Hepatocyte (in vitro differentiated cells): ENCODE data around the gene KCNMA1. TPM values are rescaled to one million over a fixed set of nuclear protein-coding genes. Genes with fewer than 3 reads are reported as not detected.
A peak's percentile ranks its signal among the peaks of the same experiment; 100 is the strongest.

ENCODE experiments used
- DNase-seq: peaks from one replicate; pipeline ENCODE4 v3.0.0-alpha.2; 2016; ENCODE audit warnings: low spot score
- H2AFZ ChIP-seq: fragments of 200-600 bp; sonication (generic); 2 replicates; pipeline ENCODE4 v1.6.0; 2016; ENCODE audit warnings: antibody characterized with exemption, mild to moderate bottlenecking
- H3K27ac ChIP-seq: fragments of 200-600 bp; sonication (generic); 2 replicates; pipeline ENCODE4 v1.5.1; 2016; ENCODE audit warnings: mild to moderate bottlenecking
- H3K27me3 ChIP-seq: fragments of 200-600 bp; sonication (generic); 2 replicates; pipeline ENCODE4 v1.6.1; 2016
- H3K36me3 ChIP-seq: fragments of 200-600 bp; sonication (generic); replicated peaks from 2 replicates; pipeline ENCODE4 v1.5.1; 2016; ENCODE audit warnings: low read depth; ENCODE audit not compliant: insufficient read depth
- H3K4me1 ChIP-seq: fragments of 200-600 bp; sonication (generic); 2 replicates; pipeline ENCODE4 v1.5.1; 2016; ENCODE audit warnings: mild to moderate bottlenecking, moderate library complexity; ENCODE audit not compliant: insufficient read depth
- H3K4me2 ChIP-seq: fragments of 200-600 bp; sonication (generic); 2 replicates; pipeline ENCODE4 v1.6.0; 2016
- H3K4me3 ChIP-seq: fragments of 200-600 bp; sonication (generic); 2 replicates; pipeline ENCODE4 v1.5.1; 2016; ENCODE audit warnings: mild to moderate bottlenecking
- H3K79me2 ChIP-seq: fragments of 200-600 bp; sonication (generic); 2 replicates; pipeline ENCODE4 v1.6.0; 2017; ENCODE audit warnings: mild to moderate bottlenecking
- H3K9me2 ChIP-seq: fragments of 200-600 bp; sonication (generic); replicated peaks from 2 replicates; pipeline ENCODE4 v1.6.0; 2017; ENCODE audit warnings: mild to moderate bottlenecking; ENCODE audit not compliant: insufficient read depth
- H3K9me3 ChIP-seq: fragments of 200-600 bp; sonication (generic); 2 replicates; pipeline ENCODE4 v1.5.1; 2016; ENCODE audit warnings: low read depth, mild to moderate bottlenecking
- H4K20me1 ChIP-seq: fragments of 200-600 bp; sonication (generic); 2 replicates; pipeline ENCODE4 v1.6.0; 2016; ENCODE audit warnings: mild to moderate bottlenecking; ENCODE audit not compliant: insufficient read depth, poor library complexity, severe bottlenecking
- EZH2 ChIP-seq: fragments of 200-600 bp; sonication (generic); IDR thresholded peaks from 2 replicates; pipeline ENCODE4 v1.6.1; 2016; ENCODE audit warnings: antibody characterized with exemption, mild to moderate bottlenecking, borderline replicate concordance
- EZH2phosphoT487 ChIP-seq: fragments of 200-600 bp; sonication (generic); IDR thresholded peaks from one replicate; pipeline ENCODE4 v1.6.1; 2018; ENCODE audit warnings: antibody characterized with exemption, mild to moderate bottlenecking, low read depth, moderate library complexity; ENCODE audit not compliant: unreplicated experiment, severe bottlenecking
- WGBS: methylation state at CpG from one replicate; pipeline ENCODE4 v1.1.6; 2016; ENCODE audit warnings: low lambda C conversion rate; ENCODE audit errors: missing lambda C conversion rate; 5-methylcytosine and 5-hydroxymethylcytosine counted together
- polyA plus RNA-seq: library from polyadenylated mRNA; unstranded; fragments of >200 nt; fragmentation: Nextera tagmentation; extraction: Ambion mirVana; gene quantifications from 2 replicates; pipeline ENCODE4 v1.2.1, GENCODE V29; 2016
- total RNA-seq: library from RNA; depleted of rRNA; stranded (reverse); fragments of >200 nt; gene quantifications from 2 replicates; pipeline ENCODE4 v1.2.3, GENCODE V29; 2014
- TF ChIP-seq, protein P1 (sequence below): fragments of 200-600 bp; sonication (generic); IDR thresholded peaks from 2 replicates; pipeline ENCODE4 v1.5.1; 2016; ENCODE audit warnings: antibody characterized with exemption, mild to moderate bottlenecking; ENCODE audit not compliant: poor library complexity

The KCNMA1 gene
- total and polyA plus RNA-seq, 2 experiments from 2014 or later: 42.6 to 73.3 TPM

DNA sequence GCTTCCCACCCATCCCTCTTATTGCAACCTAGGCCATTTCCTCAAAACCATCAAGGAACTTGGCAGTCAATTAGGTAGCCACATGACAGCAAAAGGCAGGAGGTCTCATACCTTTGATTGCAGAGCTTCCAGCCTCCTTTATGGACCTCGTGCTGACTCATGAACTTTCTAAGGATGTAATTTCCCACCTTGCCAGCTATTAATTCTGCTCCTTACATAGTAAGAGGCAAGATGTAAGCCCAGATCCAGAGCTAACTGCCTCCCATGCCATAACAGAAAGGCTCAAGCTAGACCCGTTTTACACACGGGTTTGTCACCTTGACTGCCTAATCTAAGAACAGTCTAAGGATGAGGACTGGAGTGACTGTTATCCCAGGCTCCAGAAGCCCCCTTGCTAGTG, 565.7 kb downstream of the KCNMA1 start:
- no peaks in the 10 kb centered on the region for H3K4me1 ChIP-seq
- no peaks in the 10 kb centered on the region for H3K9me2 ChIP-seq
- no peaks in the 10 kb centered on the region for H3K36me3 ChIP-seq
- no peaks in the 10 kb centered on the region for H3K27me3 ChIP-seq
- H3K27ac ChIP-seq: no peak overlapping the region
- H3K4me2 ChIP-seq: no peak overlapping the region
- DNase-seq: no peak
- TF ChIP-seq, protein P1, sequence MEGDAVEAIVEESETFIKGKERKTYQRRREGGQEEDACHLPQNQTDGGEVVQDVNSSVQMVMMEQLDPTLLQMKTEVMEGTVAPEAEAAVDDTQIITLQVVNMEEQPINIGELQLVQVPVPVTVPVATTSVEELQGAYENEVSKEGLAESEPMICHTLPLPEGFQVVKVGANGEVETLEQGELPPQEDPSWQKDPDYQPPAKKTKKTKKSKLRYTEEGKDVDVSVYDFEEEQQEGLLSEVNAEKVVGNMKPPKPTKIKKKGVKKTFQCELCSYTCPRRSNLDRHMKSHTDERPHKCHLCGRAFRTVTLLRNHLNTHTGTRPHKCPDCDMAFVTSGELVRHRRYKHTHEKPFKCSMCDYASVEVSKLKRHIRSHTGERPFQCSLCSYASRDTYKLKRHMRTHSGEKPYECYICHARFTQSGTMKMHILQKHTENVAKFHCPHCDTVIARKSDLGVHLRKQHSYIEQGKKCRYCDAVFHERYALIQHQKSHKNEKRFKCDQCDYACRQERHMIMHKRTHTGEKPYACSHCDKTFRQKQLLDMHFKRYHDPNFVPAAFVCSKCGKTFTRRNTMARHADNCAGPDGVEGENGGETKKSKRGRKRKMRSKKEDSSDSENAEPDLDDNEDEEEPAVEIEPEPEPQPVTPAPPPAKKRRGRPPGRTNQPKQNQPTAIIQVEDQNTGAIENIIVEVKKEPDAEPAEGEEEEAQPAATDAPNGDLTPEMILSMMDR: no peak
- no peak for TF ChIP-seq EZH2phosphoT487
- no peak for TF ChIP-seq EZH2
- H3K4me3 ChIP-seq: no peak overlapping the region
- no peaks in the 10 kb centered on the region for H3K79me2 ChIP-seq
- no peaks in the 10 kb centered on the region for H4K20me1 ChIP-seq
- WGBS: 85% methylated on average over 3 of the region's 3 CpGs
- no peaks in the 10 kb centered on the region for H3K9me3 ChIP-seq
- no peak overlapping the region for H2AFZ ChIP-seq

DNA sequence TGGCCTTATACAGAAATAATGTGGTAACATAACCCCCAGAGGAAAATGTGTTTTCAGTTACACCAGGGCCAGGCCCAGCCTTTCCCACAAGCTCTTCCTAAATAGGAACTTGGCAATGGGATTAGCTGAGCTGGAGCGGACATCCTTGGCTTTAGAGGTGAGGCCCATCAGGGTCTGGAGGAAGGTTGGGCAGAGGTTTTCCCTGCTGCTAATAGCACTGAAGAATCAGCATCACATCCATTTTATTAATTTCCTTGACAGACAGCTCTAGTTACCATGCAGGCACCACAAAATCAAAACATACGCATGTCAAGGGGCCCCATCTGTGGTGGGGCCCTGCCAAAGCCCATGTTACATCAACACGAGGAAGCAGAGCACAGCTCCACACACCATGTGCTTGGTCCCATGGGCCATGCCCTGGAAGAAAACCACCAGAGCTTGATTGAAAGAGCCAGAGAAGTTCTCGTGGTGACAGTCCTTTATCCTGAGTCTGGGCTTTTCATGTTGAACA, 566.6 kb downstream of the KCNMA1 start:
- Histone ChIP-seq H3K27ac (peak overlapping the region; percentile 22), H3K9me3 (no peaks in the 10 kb centered on the region), H3K79me2 (no peaks in the 10 kb centered on the region), H3K36me3 (no peaks in the 10 kb centered on the region), H3K4me1 (no peaks in the 10 kb centered on the region), H2AFZ (no peak overlapping the region), H3K27me3 (no peaks in the 10 kb centered on the region), H3K4me2 (no peak overlapping the region), H3K4me3 (no peak overlapping the region), H4K20me1 (no peaks in the 10 kb centered on the region), H3K9me2 (no peaks in the 10 kb centered on the region)
- WGBS: 70% methylated on average over 4 of the region's 4 CpGs
- DNase-seq: no peak
- TF ChIP-seq EZH2 (no peak), EZH2phosphoT487 (no peak)
- TF ChIP-seq, protein P1: no peak

DNA sequence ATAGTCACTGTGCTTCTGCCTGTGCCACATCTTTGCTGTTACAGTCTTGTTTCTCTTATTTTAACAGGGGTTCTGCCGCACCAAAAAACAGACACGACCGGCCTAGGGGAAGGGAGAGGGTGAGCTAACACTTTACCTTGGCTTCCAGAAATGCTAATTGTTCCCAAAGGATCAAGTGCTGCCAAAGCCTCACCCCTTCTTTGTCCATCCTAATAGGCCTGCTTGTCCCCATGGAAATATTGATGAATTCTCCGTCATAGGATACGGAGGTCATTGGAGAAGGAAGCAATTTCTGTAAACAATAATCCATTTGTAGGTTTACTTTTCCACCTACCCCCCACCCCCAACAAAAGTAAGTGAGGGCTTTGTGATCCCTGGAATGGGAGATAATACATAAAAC, 567.3 kb downstream of the KCNMA1 start:
- 97% methylated on average over 5 of the region's 5 CpGs for WGBS
- Histone ChIP-seq H3K36me3 (no peaks in the 10 kb centered on the region), H3K4me2 (no peak overlapping the region), H3K4me1 (no peaks in the 10 kb centered on the region), H3K79me2 (no peaks in the 10 kb centered on the region), H3K27ac (no peak overlapping the region), H3K9me2 (no peaks in the 10 kb centered on the region), H2AFZ (no peak overlapping the region), H3K4me3 (no peak overlapping the region), H3K27me3 (no peaks in the 10 kb centered on the region), H4K20me1 (no peaks in the 10 kb centered on the region), H3K9me3 (no peaks in the 10 kb centered on the region)
- TF ChIP-seq, protein P1: no peak
- TF ChIP-seq EZH2: no peak
- no peak for TF ChIP-seq EZH2phosphoT487
- DNase-seq: no peak

DNA sequence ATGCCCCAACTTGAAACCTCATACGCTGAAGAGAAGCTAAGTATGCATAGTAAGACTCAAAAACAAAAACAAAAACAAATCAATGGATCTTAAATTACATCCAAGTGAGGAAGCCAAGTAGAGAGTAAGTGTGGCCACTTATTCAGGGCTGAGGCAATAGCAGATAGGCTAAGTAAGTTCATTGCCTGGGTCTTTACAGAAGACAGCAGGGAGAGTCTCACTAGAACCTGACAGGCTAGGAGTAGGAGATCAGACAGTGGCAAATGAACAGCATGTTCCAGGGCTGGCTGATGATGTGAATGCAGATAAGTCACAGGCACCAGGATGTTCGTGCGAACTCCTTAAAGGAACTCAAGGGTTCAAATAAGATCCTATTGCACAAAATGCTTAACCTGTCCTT, 568.6 kb downstream of the KCNMA1 start:
- no peak overlapping the region for H3K4me2 ChIP-seq
- no peak for DNase-seq
- no peaks in the 10 kb centered on the region for H3K79me2 ChIP-seq
- TF ChIP-seq EZH2phosphoT487: no peak
- TF ChIP-seq, protein P1: no peak
- no peak for TF ChIP-seq EZH2
- H3K9me2 ChIP-seq: no peaks in the 10 kb centered on the region
- no peaks in the 10 kb centered on the region for H3K4me1 ChIP-seq
- 79% methylated on average over 3 of the region's 3 CpGs for WGBS
- H3K4me3 ChIP-seq: no peak overlapping the region
- H3K9me3 ChIP-seq: no peaks in the 10 kb centered on the region
- no peak overlapping the region for H2AFZ ChIP-seq
- no peak overlapping the region for H3K27ac ChIP-seq
- H3K36me3 ChIP-seq: no peaks in the 10 kb centered on the region
- H4K20me1 ChIP-seq: no peaks in the 10 kb centered on the region
- H3K27me3 ChIP-seq: no peaks in the 10 kb centered on the region
